ENCODE data around the gene DYRK4.
"Not testable (repeated sequence)": the region's sequence is repeated elsewhere in the genome, so short reads cannot be mapped to it uniquely, and the experiment has no call there.

DYRK4 gene

GRCh38 chr12:4562034-4562657 lies at the start of gene DYRK4:
TSS of gene DYRK4 (plus strand) at chr12:4562208. CDS start at chr12:4562246, 38 bp downstream.
- no peaks in the 10 kb centered on the region for H3K27me3 ChIP-seq (ENCODE audit: low read depth, low read length)
- H3K9me3 ChIP-seq (ENCODE audit: control insufficient read depth in 1 of 2, low read length in 2 of 2): no peaks in the 10 kb centered on the region
- H3K4me1 ChIP-seq (ENCODE audit: control insufficient read depth in 1 of 2, insufficient read depth in 2 of 2, low read length in 2 of 2): peaks cover 0 to 16% of the 10 kb centered on the region in 2 donors
- H3K4me3 ChIP-seq (ENCODE audit: low read depth in 1 of 2, low read length in 2 of 2): peak within 1 kb of the TSS; percentile 40 to 59
- no peak within 1 kb of the TSS for H3K27ac ChIP-seq (ENCODE audit: low read length)
- H3K36me3 ChIP-seq (ENCODE audit: control insufficient read depth in 1 of 2, insufficient read depth in 2 of 2, low read length in 2 of 2): no peaks in the 10 kb centered on the region

- Histone ChIP-seq H3K36me3 (ENCODE audit: control insufficient read depth in 1 of 2, insufficient read depth in 2 of 2, low read length in 2 of 2) (peaks cover 14 to 31% of the 10 kb centered on the region in 2 donors), H3K9me3 (ENCODE audit: control insufficient read depth in 1 of 2, low read length in 2 of 2) (no peaks in the 10 kb centered on the region), H3K27me3 (ENCODE audit: low read depth, low read length) (no peaks in the 10 kb centered on the region), H3K4me1 (ENCODE audit: control insufficient read depth in 1 of 2, insufficient read depth in 2 of 2, low read length in 2 of 2) (no peaks in the 10 kb centered on the region), H3K4me3 (ENCODE audit: low read depth in 1 of 2, low read length in 2 of 2) (no peak overlapping the region), H3K27ac (ENCODE audit: low read length) (no peak overlapping the region)
Observed at GRCh38 chr12:4518106-4518728, 43.8 kb upstream of the DYRK4 start.

GRCh38 chr12:4523443-4523842 lies 38.6 kb upstream of the DYRK4 start:
- not testable (repeated sequence) for H3K4me3 ChIP-seq (ENCODE audit: low read depth in 1 of 2, low read length in 2 of 2); H3K4me1 ChIP-seq (ENCODE audit: control insufficient read depth in 1 of 2, insufficient read depth in 2 of 2, low read length in 2 of 2); H3K9me3 ChIP-seq (ENCODE audit: control insufficient read depth in 1 of 2, low read length in 2 of 2); H3K27me3 ChIP-seq (ENCODE audit: low read depth, low read length); H3K27ac ChIP-seq (ENCODE audit: low read length)
- H3K36me3 ChIP-seq (ENCODE audit: control insufficient read depth in 1 of 2, insufficient read depth in 2 of 2, low read length in 2 of 2): peaks cover 16 to 18% of the 10 kb centered on the region in 2 donors

- H3K4me3 ChIP-seq (ENCODE audit: low read depth in 1 of 2, low read length in 2 of 2): no peak overlapping the region
- H3K27me3 ChIP-seq (ENCODE audit: low read depth, low read length): no peaks in the 10 kb centered on the region
- no peaks in the 10 kb centered on the region for H3K4me1 ChIP-seq (ENCODE audit: control insufficient read depth in 1 of 2, insufficient read depth in 2 of 2, low read length in 2 of 2)
- H3K27ac ChIP-seq (ENCODE audit: low read length): no peak overlapping the region
- H3K36me3 ChIP-seq (ENCODE audit: control insufficient read depth in 1 of 2, insufficient read depth in 2 of 2, low read length in 2 of 2): peaks cover 22 to 23% of the 10 kb centered on the region in 2 donors
- no peaks in the 10 kb centered on the region for H3K9me3 ChIP-seq (ENCODE audit: control insufficient read depth in 1 of 2, low read length in 2 of 2)
Observed at GRCh38 chr12:4526923-4527546, 35.0 kb upstream of the DYRK4 start.

GRCh38 chr12:4530160-4530559 lies 31.8 kb upstream of the DYRK4 start:
- H3K27ac ChIP-seq (ENCODE audit: low read length): no peak overlapping the region
- H3K4me1 ChIP-seq (ENCODE audit: control insufficient read depth in 1 of 2, insufficient read depth in 2 of 2, low read length in 2 of 2): no peaks in the 10 kb centered on the region
- H3K4me3 ChIP-seq (ENCODE audit: low read depth in 1 of 2, low read length in 2 of 2): no peak overlapping the region
- H3K9me3 ChIP-seq (ENCODE audit: control insufficient read depth in 1 of 2, low read length in 2 of 2): no peaks in the 10 kb centered on the region
- peaks cover 29 to 39% of the 10 kb centered on the region in 2 donors for H3K36me3 ChIP-seq (ENCODE audit: control insufficient read depth in 1 of 2, insufficient read depth in 2 of 2, low read length in 2 of 2)
- no peaks in the 10 kb centered on the region for H3K27me3 ChIP-seq (ENCODE audit: low read depth, low read length)

- Histone ChIP-seq H3K27ac (ENCODE audit: low read length) (no peak overlapping the region), H3K9me3 (ENCODE audit: control insufficient read depth in 1 of 2, low read length in 2 of 2) (no peaks in the 10 kb centered on the region), H3K4me3 (ENCODE audit: low read depth in 1 of 2, low read length in 2 of 2) (no peak overlapping the region), H3K36me3 (ENCODE audit: control insufficient read depth in 1 of 2, insufficient read depth in 2 of 2, low read length in 2 of 2) (peaks cover 28 to 39% of the 10 kb centered on the region in 2 donors), H3K4me1 (ENCODE audit: control insufficient read depth in 1 of 2, insufficient read depth in 2 of 2, low read length in 2 of 2) (no peaks in the 10 kb centered on the region), H3K27me3 (ENCODE audit: low read depth, low read length) (no peaks in the 10 kb centered on the region)
Observed at GRCh38 chr12:4530982-4531586, 30.9 kb upstream of the DYRK4 start.

GRCh38 chr12:4535092-4535491 lies 26.9 kb upstream of the DYRK4 start:
- Histone ChIP-seq H3K4me1 (ENCODE audit: control insufficient read depth in 1 of 2, insufficient read depth in 2 of 2, low read length in 2 of 2) (peaks cover 12 to 17% of the 10 kb centered on the region in 2 donors), H3K27me3 (ENCODE audit: low read depth, low read length) (no peaks in the 10 kb centered on the region), H3K27ac (ENCODE audit: low read length) (no peak overlapping the region), H3K36me3 (ENCODE audit: control insufficient read depth in 1 of 2, insufficient read depth in 2 of 2, low read length in 2 of 2) (peaks cover 28 to 35% of the 10 kb centered on the region in 2 donors), H3K4me3 (ENCODE audit: low read depth in 1 of 2, low read length in 2 of 2) (no peak overlapping the region), H3K9me3 (ENCODE audit: control insufficient read depth in 1 of 2, low read length in 2 of 2) (no peaks in the 10 kb centered on the region)

- no peak overlapping the region for H3K4me3 ChIP-seq (ENCODE audit: low read depth in 1 of 2, low read length in 2 of 2)
- H3K4me1 ChIP-seq (ENCODE audit: control insufficient read depth in 1 of 2, insufficient read depth in 2 of 2, low read length in 2 of 2): peaks cover 12 to 17% of the 10 kb centered on the region in 2 donors
- no peaks in the 10 kb centered on the region for H3K27me3 ChIP-seq (ENCODE audit: low read depth, low read length)
- no peak overlapping the region for H3K27ac ChIP-seq (ENCODE audit: low read length)
- H3K36me3 ChIP-seq (ENCODE audit: control insufficient read depth in 1 of 2, insufficient read depth in 2 of 2, low read length in 2 of 2): peaks cover 23 to 28% of the 10 kb centered on the region in 2 donors
- no peaks in the 10 kb centered on the region for H3K9me3 ChIP-seq (ENCODE audit: control insufficient read depth in 1 of 2, low read length in 2 of 2)
Observed at GRCh38 chr12:4535871-4536270, 26.1 kb upstream of the DYRK4 start.

- Histone ChIP-seq H3K36me3 (ENCODE audit: control insufficient read depth in 1 of 2, insufficient read depth in 2 of 2, low read length in 2 of 2) (peaks cover 5 to 13% of the 10 kb centered on the region in 2 donors), H3K27ac (ENCODE audit: low read length) (peak within 1 kb of the TSS; percentile 100), H3K27me3 (ENCODE audit: low read depth, low read length) (no peaks in the 10 kb centered on the region), H3K4me1 (ENCODE audit: control insufficient read depth in 1 of 2, insufficient read depth in 2 of 2, low read length in 2 of 2) (peaks cover 12 to 17% of the 10 kb centered on the region in 2 donors), H3K4me3 (ENCODE audit: low read depth in 1 of 2, low read length in 2 of 2) (peak within 1 kb of the TSS; percentile 89 to 99), H3K9me3 (ENCODE audit: control insufficient read depth in 1 of 2, low read length in 2 of 2) (no peaks in the 10 kb centered on the region)
Observed at GRCh38 chr12:4538207-4539160, 23.5 kb upstream of the DYRK4 start, which contains the start of gene RAD51AP1. TSS of gene RAD51AP1 (plus strand) at chr12:4538890. CDS start at chr12:4538940, 50 bp downstream.

GRCh38 chr12:4539167-4539870 lies 22.7 kb upstream of the DYRK4 start:
- Histone ChIP-seq H3K9me3 (ENCODE audit: control insufficient read depth in 1 of 2, low read length in 2 of 2) (no peaks in the 10 kb centered on the region), H3K27ac (ENCODE audit: low read length) (peak overlapping the region; percentile 100)

More at GRCh38 chr12:4539167-4539870, 22.7 kb upstream of the DYRK4 start:
- peaks cover 12 to 17% of the 10 kb centered on the region in 2 donors for H3K4me1 ChIP-seq (ENCODE audit: control insufficient read depth in 1 of 2, insufficient read depth in 2 of 2, low read length in 2 of 2)
- no peaks in the 10 kb centered on the region for H3K27me3 ChIP-seq (ENCODE audit: low read depth, low read length)
- H3K4me3 ChIP-seq (ENCODE audit: low read depth in 1 of 2, low read length in 2 of 2): peak overlapping the region; percentile 89 to 99
- peaks cover 0 to 5% of the 10 kb centered on the region in 2 donors for H3K36me3 ChIP-seq (ENCODE audit: control insufficient read depth in 1 of 2, insufficient read depth in 2 of 2, low read length in 2 of 2)
